ENCODE data around the gene ACBD4.

ACBD4 gene

DNA sequence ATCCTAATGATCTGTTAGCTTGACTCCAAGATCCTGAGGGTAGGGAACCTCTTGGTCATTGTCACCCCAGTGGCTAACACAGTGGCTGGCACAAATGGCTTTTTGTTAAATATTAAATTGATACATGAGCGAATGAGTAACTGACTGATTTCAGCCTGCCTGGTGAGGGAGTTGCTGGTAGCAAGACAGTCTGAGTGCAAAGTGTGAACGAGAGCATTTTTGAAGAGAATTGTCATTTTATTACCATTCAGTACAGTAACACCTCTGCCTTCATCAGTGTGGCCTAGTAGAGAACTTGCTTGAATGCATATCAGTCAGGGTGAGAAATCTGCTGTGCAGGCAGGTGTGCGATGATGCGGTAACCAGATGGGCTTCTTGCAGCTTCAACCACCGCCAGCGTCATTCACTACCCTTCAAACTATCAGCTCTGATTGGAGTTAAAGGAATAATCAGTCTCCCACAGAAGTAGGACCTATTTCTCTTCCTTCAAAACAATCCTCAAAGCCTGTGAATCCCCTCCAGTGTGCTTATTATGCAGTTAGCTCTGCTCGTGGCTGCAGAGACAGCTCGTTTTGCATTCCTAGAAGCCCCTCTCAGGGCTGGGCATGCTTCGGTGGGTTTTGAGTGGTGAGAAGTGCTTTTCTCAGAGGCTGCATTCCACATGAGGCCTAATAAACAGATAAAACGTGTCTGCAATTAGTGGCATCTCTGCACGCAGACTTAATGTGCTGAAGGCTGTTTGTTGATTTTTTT lies 55.2 kb downstream of the ACBD4 start:
- no peak overlapping the region for H3K4me3 ChIP-seq (ENCODE audit: control insufficient read depth, low read depth, low read length)

More for the DNA sequence above, 55.2 kb downstream of the ACBD4 start:
- no peak for DNase-seq (ENCODE audit: low read depth)
- TF ChIP-seq, protein P1, sequence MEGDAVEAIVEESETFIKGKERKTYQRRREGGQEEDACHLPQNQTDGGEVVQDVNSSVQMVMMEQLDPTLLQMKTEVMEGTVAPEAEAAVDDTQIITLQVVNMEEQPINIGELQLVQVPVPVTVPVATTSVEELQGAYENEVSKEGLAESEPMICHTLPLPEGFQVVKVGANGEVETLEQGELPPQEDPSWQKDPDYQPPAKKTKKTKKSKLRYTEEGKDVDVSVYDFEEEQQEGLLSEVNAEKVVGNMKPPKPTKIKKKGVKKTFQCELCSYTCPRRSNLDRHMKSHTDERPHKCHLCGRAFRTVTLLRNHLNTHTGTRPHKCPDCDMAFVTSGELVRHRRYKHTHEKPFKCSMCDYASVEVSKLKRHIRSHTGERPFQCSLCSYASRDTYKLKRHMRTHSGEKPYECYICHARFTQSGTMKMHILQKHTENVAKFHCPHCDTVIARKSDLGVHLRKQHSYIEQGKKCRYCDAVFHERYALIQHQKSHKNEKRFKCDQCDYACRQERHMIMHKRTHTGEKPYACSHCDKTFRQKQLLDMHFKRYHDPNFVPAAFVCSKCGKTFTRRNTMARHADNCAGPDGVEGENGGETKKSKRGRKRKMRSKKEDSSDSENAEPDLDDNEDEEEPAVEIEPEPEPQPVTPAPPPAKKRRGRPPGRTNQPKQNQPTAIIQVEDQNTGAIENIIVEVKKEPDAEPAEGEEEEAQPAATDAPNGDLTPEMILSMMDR (conservative IDR thresholded peaks at IDR 0.05; ENCODE audit: control insufficient read depth, insufficient read depth, low read depth, low read length): no peak
